ENCODE data around the gene UBE2B.

- TF ChIP-seq, protein P1, sequence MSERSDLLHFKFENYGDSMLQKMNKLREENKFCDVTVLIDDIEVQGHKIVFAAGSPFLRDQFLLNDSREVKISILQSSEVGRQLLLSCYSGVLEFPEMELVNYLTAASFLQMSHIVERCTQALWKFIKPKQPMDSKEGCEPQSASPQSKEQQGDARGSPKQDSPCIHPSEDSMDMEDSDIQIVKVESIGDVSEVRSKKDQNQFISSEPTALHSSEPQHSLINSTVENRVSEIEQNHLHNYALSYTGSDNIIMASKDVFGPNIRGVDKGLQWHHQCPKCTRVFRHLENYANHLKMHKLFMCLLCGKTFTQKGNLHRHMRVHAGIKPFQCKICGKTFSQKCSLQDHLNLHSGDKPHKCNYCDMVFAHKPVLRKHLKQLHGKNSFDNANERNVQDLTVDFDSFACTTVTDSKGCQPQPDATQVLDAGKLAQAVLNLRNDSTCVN (tag by site-specific recombination; optimal IDR thresholded peaks at IDR 0.05) = no peak
- TF ChIP-seq, protein P2, sequence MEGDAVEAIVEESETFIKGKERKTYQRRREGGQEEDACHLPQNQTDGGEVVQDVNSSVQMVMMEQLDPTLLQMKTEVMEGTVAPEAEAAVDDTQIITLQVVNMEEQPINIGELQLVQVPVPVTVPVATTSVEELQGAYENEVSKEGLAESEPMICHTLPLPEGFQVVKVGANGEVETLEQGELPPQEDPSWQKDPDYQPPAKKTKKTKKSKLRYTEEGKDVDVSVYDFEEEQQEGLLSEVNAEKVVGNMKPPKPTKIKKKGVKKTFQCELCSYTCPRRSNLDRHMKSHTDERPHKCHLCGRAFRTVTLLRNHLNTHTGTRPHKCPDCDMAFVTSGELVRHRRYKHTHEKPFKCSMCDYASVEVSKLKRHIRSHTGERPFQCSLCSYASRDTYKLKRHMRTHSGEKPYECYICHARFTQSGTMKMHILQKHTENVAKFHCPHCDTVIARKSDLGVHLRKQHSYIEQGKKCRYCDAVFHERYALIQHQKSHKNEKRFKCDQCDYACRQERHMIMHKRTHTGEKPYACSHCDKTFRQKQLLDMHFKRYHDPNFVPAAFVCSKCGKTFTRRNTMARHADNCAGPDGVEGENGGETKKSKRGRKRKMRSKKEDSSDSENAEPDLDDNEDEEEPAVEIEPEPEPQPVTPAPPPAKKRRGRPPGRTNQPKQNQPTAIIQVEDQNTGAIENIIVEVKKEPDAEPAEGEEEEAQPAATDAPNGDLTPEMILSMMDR (tag by site-specific recombination; IDR thresholded peaks at IDR 0.05) = no peak
- no peak for TF ChIP-seq SALL2 (tag by site-specific recombination; IDR thresholded peaks at IDR 0.05; ENCODE audit: borderline replicate concordance)
- no peak for TF ChIP-seq GLIS1 (tag by site-specific recombination; IDR thresholded peaks at IDR 0.05)
- TF ChIP-seq ZBTB21 (tag by site-specific recombination; IDR thresholded peaks at IDR 0.05) = no peak
- no peak for TF ChIP-seq ZBTB49 (tag by site-specific recombination; IDR thresholded peaks at IDR 0.05; ENCODE audit: low read depth)
- TF ChIP-seq, protein P3, sequence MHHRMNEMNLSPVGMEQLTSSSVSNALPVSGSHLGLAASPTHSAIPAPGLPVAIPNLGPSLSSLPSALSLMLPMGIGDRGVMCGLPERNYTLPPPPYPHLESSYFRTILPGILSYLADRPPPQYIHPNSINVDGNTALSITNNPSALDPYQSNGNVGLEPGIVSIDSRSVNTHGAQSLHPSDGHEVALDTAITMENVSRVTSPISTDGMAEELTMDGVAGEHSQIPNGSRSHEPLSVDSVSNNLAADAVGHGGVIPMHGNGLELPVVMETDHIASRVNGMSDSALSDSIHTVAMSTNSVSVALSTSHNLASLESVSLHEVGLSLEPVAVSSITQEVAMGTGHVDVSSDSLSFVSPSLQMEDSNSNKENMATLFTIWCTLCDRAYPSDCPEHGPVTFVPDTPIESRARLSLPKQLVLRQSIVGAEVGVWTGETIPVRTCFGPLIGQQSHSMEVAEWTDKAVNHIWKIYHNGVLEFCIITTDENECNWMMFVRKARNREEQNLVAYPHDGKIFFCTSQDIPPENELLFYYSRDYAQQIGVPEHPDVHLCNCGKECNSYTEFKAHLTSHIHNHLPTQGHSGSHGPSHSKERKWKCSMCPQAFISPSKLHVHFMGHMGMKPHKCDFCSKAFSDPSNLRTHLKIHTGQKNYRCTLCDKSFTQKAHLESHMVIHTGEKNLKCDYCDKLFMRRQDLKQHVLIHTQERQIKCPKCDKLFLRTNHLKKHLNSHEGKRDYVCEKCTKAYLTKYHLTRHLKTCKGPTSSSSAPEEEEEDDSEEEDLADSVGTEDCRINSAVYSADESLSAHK (tag by site-specific recombination; IDR thresholded peaks at IDR 0.05) = no peak
- no peak for TF ChIP-seq ZNF530 (tag by site-specific recombination; IDR thresholded peaks at IDR 0.05; ENCODE audit: low read depth)
- no peak for TF ChIP-seq ZNF776 (tag by site-specific recombination; IDR thresholded peaks at IDR 0.05; ENCODE audit: borderline replicate concordance)
- no peak for TF ChIP-seq ZNF549 (tag by site-specific recombination; IDR thresholded peaks at IDR 0.05)
Observed at GRCh38 chr5:134432174-134432573, 60.8 kb downstream of the UBE2B start.

All from HEK293 (cell line).